Fibroblast of skin of abdomen (primary cell): ENCODE results near the gene RNF103.
"Not testable (repeated sequence)": the region's sequence is repeated elsewhere in the genome, so short reads cannot be mapped to it uniquely, and the experiment has no call there.

Experiments
- DNase-seq: peaks from one replicate; pipeline ENCODE4 v3.0.0-alpha.2; 2013

The RNF103 gene

GRCh38 chr2:86623043-86623493 is 597 bp downstream of the RNF103 start:
- DNase-seq: no peak

DNA sequence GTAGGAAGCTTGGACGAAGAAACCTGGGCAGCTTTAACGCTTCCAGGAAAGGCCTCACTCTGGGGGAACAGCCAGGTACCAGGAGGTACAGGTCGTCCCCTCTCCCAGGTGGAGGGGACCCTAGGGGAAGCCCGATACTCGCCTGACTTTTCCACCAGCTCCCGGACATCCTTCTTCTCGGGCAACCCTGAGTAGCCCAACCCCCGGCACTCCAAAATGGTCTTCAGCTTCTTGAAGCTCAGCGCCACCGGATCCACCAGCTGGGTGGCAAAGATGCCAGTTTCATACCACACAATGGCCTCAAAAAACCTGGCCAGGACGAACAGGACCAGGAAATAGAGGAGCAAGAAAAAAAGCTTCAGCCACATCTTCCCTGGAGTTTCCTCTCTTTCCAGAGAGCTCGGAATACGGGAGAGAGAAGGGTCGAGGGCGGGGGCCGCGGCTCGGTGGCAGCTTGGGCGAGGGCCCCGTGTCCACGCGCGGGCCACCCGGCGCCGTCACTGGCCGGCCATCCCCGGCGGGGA is 1.1 kb downstream of the RNF103 start:
- peak; percentile 2 for DNase-seq

DNA sequence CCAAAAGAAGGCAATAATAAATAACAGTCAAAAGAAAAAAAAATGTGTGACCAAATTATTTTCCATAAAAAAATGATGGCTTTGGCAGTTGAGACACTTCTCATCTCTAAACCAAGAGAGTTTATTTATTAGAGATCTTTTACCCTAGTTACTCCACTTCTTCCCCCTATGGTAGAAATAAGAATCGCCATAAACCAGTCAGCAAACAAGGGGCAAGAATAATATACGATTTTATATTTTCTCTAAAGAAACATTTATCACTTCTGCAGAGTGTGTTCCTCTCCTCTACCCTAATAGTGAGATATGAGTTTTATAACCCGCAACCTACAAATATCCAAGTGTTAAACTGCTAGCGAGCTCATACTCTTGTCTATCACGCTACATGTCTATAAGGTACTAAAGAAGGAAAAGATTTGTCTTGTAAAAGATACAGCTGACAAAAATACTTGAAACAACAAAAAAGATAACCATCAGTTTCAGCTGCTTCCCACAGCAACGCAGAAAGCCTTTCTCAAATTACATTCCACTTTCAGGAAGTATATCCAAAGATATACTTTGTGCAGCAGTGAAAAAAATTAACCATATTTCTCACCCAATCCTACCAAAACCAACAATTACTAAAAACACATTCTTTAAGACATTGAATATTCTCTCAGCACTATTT is 2.3 kb downstream of the RNF103 start:
- DNase-seq: peak; percentile 2

DNA sequence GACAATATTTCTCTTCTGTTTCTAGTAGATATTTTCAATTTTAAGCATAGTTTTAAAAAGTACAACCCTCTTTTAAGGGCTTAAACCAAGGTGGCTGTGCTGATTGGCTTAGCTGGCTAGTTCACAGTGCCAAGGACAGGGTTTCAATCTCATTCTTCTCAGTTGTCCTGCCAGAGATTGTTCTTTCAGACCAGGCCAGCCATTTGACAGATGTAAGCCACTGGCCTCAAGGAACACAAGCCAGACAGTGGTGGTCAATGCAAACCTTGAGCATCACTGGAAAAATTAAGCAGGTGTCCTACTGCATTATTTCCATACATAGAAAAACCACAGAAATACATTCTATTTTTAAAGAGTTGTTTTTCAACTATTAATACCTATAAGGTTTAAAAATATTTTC is 5.9 kb downstream of the RNF103 start:
- no peak for DNase-seq

DNA sequence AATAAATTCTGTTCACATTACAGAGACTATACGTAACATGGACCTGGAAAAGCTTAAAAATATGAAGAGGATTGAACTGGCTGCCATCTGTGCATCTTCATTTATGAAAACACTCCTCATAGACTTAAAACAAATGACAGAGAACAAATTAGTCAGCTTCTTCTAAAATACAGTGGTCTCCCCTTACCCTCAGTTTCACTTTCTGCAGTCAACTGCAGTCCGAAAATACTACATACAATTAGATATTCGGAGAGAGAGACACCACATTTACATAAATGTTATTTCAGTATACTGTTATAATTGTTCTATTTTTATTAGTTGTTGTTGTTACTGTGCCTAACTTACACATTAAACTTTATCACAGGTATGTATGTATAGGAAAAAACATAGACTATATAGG is 6.5 kb downstream of the RNF103 start:
- DNase-seq: no peak

DNA sequence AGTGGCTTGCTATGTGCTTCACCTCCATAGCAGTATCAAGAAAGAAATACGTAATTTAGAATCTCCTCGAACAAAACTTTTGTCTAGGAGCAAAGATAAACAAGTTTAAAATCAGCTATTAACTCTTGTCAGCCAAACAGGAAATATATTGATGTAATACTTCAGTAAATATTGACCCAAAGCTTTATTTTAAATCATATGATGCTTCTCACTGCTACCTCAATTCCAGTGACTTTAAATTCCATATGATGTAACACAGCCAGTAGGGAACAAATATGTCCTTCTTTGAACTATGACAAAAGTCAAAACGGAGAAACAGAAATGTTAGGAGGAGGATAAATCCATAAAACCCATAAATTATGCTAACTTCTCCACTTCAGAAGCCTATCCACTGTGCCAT is 7.2 kb downstream of the RNF103 start:
- DNase-seq: no peak

- DNase-seq: no peak
These were observed 8.1 kb downstream of the RNF103 start for GRCh38 chr2:86615596-86615995.

- no peak for DNase-seq
These were observed 10.2 kb downstream of the RNF103 start for GRCh38 chr2:86613515-86613914.

- no peak for DNase-seq
These were observed 12.8 kb downstream of the RNF103 start for GRCh38 chr2:86610871-86611270.

DNA sequence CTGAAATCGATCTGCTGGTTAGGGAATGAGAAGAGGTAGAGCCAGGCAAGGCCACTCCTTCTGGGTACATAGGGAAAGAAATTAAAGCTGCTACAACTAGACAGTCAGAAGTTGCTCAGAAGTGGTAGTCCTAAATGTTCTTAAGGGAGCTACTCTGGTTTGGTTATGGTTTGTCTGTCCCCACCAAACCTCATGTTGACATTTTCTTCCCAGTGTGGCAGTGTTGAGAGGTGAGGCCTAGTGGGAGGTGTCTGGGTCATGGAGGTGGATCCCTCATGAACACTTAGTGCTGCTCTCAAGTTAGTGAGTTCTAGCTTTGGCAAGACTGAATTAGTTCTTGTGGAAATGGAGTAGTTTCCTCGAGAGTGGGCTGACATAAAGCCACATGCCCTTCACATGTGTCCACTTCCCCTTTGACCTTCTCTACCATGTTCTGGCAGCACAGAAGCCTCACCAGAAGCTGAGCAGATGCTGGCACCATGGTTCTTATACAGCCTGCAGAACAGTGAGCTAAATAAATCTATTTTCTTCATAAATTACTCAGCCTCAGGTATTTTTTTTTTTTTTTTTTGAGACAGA is 14.7 kb downstream of the RNF103 start:
- no peak for DNase-seq

DNA sequence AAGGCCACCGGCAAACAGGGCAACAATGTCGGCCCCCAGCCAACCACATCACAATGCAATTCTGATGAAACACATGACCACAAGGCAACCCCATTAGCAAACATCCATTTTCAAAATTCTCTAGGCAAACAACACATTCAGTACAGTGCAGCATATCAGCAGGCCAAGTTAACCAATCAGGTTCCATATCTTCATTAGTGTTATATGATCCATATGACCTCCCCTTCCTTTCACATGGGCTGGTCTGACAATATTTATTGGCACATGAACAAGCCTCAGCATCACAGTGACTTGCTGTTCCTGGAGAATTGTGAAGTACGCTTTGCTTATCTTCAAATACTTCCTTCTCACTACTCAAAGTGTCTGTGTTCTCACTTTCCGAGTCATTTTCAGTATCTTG is 19.8 kb downstream of the RNF103 start:
- no peak for DNase-seq

- no peak for DNase-seq
These were observed 24.7 kb downstream of the RNF103 start for GRCh38 chr2:86598966-86599365.

DNA sequence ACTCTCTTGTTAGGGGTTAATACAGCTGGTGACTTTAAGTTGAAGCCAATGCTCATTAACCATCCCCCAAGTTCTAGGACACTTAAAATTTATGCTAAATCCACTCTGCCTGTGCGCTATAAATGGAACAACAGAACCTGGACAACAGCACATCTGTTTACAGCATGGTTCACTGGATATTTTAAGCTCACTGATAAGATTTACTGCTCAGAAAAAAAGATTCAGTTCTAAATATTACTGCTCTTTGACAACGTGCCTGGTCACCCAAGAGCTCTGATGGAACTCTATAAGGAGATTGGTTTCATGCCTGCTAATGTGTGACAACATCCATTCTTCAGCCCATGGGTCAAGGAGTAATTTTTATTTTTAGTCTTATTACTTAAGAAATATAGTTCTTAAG is 27.5 kb downstream of the RNF103 start:
- no peak for DNase-seq

DNA sequence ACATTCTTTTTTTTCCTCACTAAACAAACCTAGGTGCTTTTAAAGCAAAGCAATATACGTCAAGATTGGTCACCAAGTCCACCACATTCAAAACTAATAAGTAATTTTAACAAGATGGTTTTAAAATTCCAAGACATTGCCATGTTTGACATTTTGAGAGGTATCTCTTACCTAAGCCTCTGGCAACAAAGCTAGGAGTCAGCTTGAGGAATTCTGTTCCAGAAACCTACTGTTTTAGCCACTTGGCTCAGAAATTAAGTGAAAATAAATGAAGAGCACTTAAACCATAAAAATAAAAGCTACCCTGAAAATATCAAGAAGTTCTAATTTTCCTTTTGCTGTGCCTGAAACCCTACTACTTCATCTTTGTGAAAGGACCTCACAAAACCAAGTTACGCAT is 30.4 kb downstream of the RNF103 start:
- no peak for DNase-seq

DNA sequence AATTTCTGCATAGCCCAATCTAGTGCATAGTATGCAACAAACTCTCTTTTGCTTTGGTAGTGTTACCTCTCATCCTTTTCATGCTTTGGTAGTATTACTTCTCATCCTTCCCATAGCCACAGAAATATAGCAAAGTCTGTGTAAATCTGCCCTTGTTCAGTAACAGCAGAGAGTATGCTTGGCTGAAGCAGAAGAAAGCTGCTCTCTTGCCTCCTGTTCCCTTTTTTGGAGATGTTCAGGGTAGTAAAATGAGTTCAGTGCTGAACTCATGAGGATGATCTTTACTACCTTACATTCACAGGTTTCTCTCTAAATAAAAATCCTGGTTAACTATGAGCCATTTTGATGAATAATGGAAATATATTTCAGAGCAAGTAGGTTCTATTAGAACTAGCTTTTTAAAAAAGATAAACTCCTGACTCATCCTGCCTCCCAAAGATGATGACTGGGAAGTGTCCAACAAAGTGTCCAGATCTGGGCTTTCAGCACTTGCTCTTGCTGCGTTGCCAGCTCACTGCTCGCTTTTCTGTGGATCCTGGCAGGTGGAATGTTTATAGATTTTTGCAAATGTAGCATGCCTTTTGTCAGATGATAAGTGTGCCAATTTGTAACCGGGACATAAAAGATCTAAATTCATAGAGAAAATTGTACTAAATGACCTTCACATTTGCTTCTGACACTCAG is 31.0 kb downstream of the RNF103 start:
- DNase-seq: no peak

GRCh38 chr2:86589701-86590100 is 34.0 kb downstream of the RNF103 start:
- DNase-seq: not testable (repeated sequence)

- DNase-seq: no peak
These were observed 39.3 kb downstream of the RNF103 start for GRCh38 chr2:86584151-86584913.

- no peak for DNase-seq
These were observed 43.1 kb downstream of the RNF103 start for GRCh38 chr2:86580560-86580959.

- DNase-seq: no peak
These were observed 45.7 kb downstream of the RNF103 start for GRCh38 chr2:86577817-86578456.

- no peak for DNase-seq
These were observed 53.6 kb downstream of the RNF103 start for GRCh38 chr2:86570059-86570458.

- no peak for DNase-seq
These were observed 56.9 kb downstream of the RNF103 start for GRCh38 chr2:86566821-86567190.

- DNase-seq: no peak
These were observed 57.4 kb downstream of the RNF103 start for GRCh38 chr2:86566158-86566820.
